Calu3 (cell line): Measurements from ENCODE around the gene B4GAT1. TPM values are rescaled to one million over a fixed set of nuclear protein-coding genes. Genes with fewer than 3 reads are reported as not detected.

Source experiments
- BruUV-seq: library from RNA; stranded (reverse); fragments of 400-500 nt; replicated peaks from 2 replicates; lab custom pipeline; 2021; lab: Mats Ljungman, UMichigan
- CTCF ChIA-PET: fragments of 300-600 bp; sonication (Branson Sonifier 250); formaldehyde crosslinking; loops from one replicate; lab custom pipeline; 2022; ENCODE audit warnings: antibody characterized with exemption; lab: Charles Lee
- DNase-seq: peaks from one replicate; pipeline ENCODE4 v3.0.0; 2022
- H3K27ac Mint-ChIP-seq: one replicate; pipeline ENCODE4 v1.8.0; 2022; ENCODE audit warnings: mixed read lengths; ENCODE audit not compliant: unreplicated experiment
- H3K27me3 Mint-ChIP-seq: one replicate; pipeline ENCODE4 v1.8.0; 2022; ENCODE audit warnings: mixed read lengths; ENCODE audit not compliant: unreplicated experiment
- H3K36me3 Mint-ChIP-seq: one replicate; pipeline ENCODE4 v1.8.0; 2022; ENCODE audit warnings: mild to moderate bottlenecking, moderate library complexity, mixed read lengths; ENCODE audit not compliant: insufficient read depth, unreplicated experiment
- H3K4me1 Mint-ChIP-seq: one replicate; pipeline ENCODE4 v1.8.0; 2022; ENCODE audit warnings: mild to moderate bottlenecking, low read depth, mixed read lengths; ENCODE audit not compliant: unreplicated experiment
- H3K4me3 Mint-ChIP-seq: one replicate; pipeline ENCODE4 v1.8.0; 2022; ENCODE audit warnings: mild to moderate bottlenecking, low read depth, moderate library complexity, mixed read lengths; ENCODE audit not compliant: unreplicated experiment
- H3K9me3 Mint-ChIP-seq: one replicate; pipeline ENCODE4 v1.8.0; 2022; ENCODE audit warnings: low read depth, mixed read lengths; ENCODE audit not compliant: unreplicated experiment
- CTCF ChIP-seq: fragments of 200-600 bp; IDR thresholded peaks from one replicate; pipeline ENCODE4 v1.8.0; 2022; ENCODE audit warnings: antibody characterized with exemption; ENCODE audit not compliant: unreplicated experiment
- intact Hi-C: fragments of 100-400 bp; cut with micrococcal nuclease; formaldehyde crosslinking; loops from one replicate; pipeline ENCODE4 v1.10.0; 2022; ENCODE audit not compliant: unreplicated experiment
- total RNA-seq: library from RNA; stranded (reverse); gene quantifications from 2 replicates; pipeline ENCODE4 v1.2.3, GENCODE V29; 2022

B4GAT1 gene
- total RNA-seq, 1 experiment from 2014 or later: 11.8 TPM

- H3K36me3 Mint-ChIP-seq: peaks cover 24% of the 10 kb centered on the region
- H3K27ac Mint-ChIP-seq: no peak overlapping the region
- peaks cover 45% of the 10 kb centered on the region for H3K27me3 Mint-ChIP-seq
- DNase-seq: no peak
- CTCF ChIA-PET: no interaction called here
- H3K4me1 Mint-ChIP-seq: peaks cover 9% of the 10 kb centered on the region
- intact Hi-C loops: no loop called here
- BruUV-seq: no TSS peak
- no peak overlapping the region for H3K4me3 Mint-ChIP-seq
- H3K9me3 Mint-ChIP-seq: peaks cover 6% of the 10 kb centered on the region
- no peak for TF ChIP-seq CTCF
These were observed 31.9 kb downstream of the B4GAT1 start for GRCh38 chr11:66315498-66315885.

- Mint-ChIP-seq H3K36me3 (peaks cover 24% of the 10 kb centered on the region), H3K27me3 (peaks cover 44% of the 10 kb centered on the region), H3K9me3 (peaks cover 6% of the 10 kb centered on the region), H3K4me1 (peaks cover 9% of the 10 kb centered on the region), H3K27ac (no peak overlapping the region), H3K4me3 (no peak overlapping the region)
- no peak for TF ChIP-seq CTCF
- DNase-seq: no peak
- CTCF ChIA-PET: interaction anchor here (0.6 to 0.7 kb wide), 2 partner anchors 30 to 81 kb away, joined by 3 read pairs; no protein-coding TSS in a partner anchor
- intact Hi-C loops: no loop called here
- no TSS peak for BruUV-seq
These were observed 32.6 kb downstream of the B4GAT1 start for GRCh38 chr11:66314561-66315497.

- BruUV-seq: no TSS peak
- DNase-seq: no peak
- peak overlapping the region; percentile 36 for H3K27ac Mint-ChIP-seq
- no peak for TF ChIP-seq CTCF
- peaks cover 9% of the 10 kb centered on the region for H3K4me1 Mint-ChIP-seq
- peaks cover 44% of the 10 kb centered on the region for H3K27me3 Mint-ChIP-seq
- H3K4me3 Mint-ChIP-seq: peak overlapping the region; percentile 90
- intact Hi-C loops: no loop called here
- H3K9me3 Mint-ChIP-seq: peaks cover 4% of the 10 kb centered on the region
- peaks cover 24% of the 10 kb centered on the region for H3K36me3 Mint-ChIP-seq
- CTCF ChIA-PET: interaction anchor here (3.3 kb wide), 1 partner anchor 22 kb away, joined by 32 read pairs; the partner anchor contains the start of gene RIN1
These were observed 33.3 kb downstream of the B4GAT1 start for GRCh38 chr11:66314186-66314501.

DNA sequence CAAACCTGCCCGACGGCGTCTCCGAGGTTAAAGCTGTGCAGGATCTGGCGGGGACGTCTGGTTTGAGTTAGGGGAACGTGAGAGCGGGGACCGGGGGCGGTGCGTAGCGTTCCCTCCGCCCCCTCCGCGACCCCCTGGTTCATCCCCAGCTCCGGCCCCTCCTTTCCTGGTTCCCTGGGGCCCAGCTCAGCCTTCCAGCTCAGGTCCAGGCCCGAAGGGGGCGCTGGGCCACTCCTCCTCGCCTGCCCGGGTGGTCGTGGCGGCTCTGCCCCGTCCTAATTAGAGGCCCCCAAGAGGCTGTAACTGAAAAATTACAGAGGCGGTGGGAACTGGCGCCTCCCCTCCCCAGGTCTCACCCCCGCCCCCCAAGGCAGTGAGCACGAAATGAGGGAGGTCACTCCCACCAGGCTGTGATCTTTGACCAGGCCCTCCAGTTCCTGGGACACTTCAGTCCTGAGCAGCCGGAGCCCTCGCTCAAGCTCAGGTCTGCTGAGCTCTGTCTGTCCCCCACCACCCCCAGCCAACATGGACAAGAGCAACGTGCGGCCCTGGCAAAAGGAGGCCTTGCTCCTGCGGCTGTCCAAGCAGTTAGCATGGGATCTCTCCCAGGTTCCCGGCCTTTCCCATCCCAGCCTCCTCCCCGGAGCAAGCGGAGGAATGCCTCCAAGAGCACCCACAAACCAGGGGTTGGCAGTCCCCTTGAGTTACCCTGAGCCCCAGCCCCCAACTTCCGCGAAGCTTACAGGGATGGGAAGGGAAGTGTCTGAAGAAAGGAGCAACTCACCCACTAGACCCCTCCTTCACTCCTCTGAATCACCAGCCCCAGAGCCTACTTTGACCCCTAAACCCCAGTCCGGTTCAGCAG is 33.9 kb downstream of the B4GAT1 start:
- Mint-ChIP-seq H3K4me3 (peak overlapping the region; percentile 90), H3K27me3 (peaks cover 41% of the 10 kb centered on the region), H3K9me3 (no peaks in the 10 kb centered on the region), H3K4me1 (peaks cover 9% of the 10 kb centered on the region), H3K36me3 (peaks cover 24% of the 10 kb centered on the region), H3K27ac (peak overlapping the region; percentile 36)
- no peak for DNase-seq
- TF ChIP-seq CTCF: no peak
- BruUV-seq: no TSS peak
- CTCF ChIA-PET: interaction anchor here (0.7 to 3.3 kb wide), 13 partner anchors 11 to 125 kb away, joined by 3 to 32 read pairs (median 5); partner anchors contain the start of genes BRMS1, MRPL11, RAB1B and RIN1
- intact Hi-C loops: no loop called here
